Suprapubic skin (tissue), 4 donors: ENCODE results near the gene FBRSL1. TPM values are rescaled to one million over a fixed set of nuclear protein-coding genes. Genes with fewer than 3 reads are reported as not detected.
"Not testable (repeated sequence)": the region's sequence is repeated elsewhere in the genome, so short reads cannot be mapped to it uniquely, and the experiment has no call there.

ENCODE experiments used
- DNase-seq, 2 donors: peaks; one replicate each; pipeline ENCODE4 v3.0.0-alpha.2; 2019; ENCODE audit warnings: low spot score in 2 of 2
- H3K27ac ChIP-seq: fragments of 200-600 bp; sonication (generic); one replicate; pipeline ENCODE4 v1.5.1; 2019
- H3K27me3 ChIP-seq: fragments of 200-600 bp; sonication (generic); one replicate; pipeline ENCODE4 v1.5.1; 2019
- H3K36me3 ChIP-seq: fragments of 200-600 bp; sonication (generic); one replicate; pipeline ENCODE4 v1.5.1; 2019
- H3K4me1 ChIP-seq: fragments of 200-600 bp; sonication (generic); one replicate; pipeline ENCODE4 v1.5.1; 2019
- H3K4me3 ChIP-seq: fragments of 200-600 bp; sonication (generic); one replicate; pipeline ENCODE4 v1.5.1; 2019; ENCODE audit warnings: mild to moderate bottlenecking
- H3K9me3 ChIP-seq: fragments of 200-600 bp; sonication (generic); one replicate; pipeline ENCODE4 v1.5.1; 2019
- CTCF ChIP-seq, 2 donors: fragments of 200-600 bp in 1 of 2; fragments of 450-650 bp in 1 of 2; sonication (generic) in 1 of 2; IDR thresholded peaks; one replicate each; pipeline ENCODE4 v1.5.1; 2016 to 2019; ENCODE audit warnings: antibody characterized with exemption in 2 of 2, mild to moderate bottlenecking in 1 of 2, moderate library complexity in 1 of 2
- EP300 ChIP-seq: sonication (generic); formaldehyde crosslinking; IDR thresholded peaks from one replicate; pipeline ENCODE4 v1.6.1; 2017; ENCODE audit warnings: antibody characterized with exemption
- POLR2A ChIP-seq, 2 donors: fragments of 450-650 bp; IDR thresholded peaks; one replicate each; pipeline ENCODE4 v1.6.1; 2017; ENCODE audit warnings: antibody characterized with exemption in 2 of 2, mild to moderate bottlenecking in 2 of 2, moderate library complexity in 2 of 2
- POLR2AphosphoS5 ChIP-seq, 3 donors: sonication (generic); formaldehyde crosslinking; IDR thresholded peaks; one replicate each; pipeline ENCODE4 v1.6.1; 2017; ENCODE audit warnings: antibody characterized with exemption in 3 of 3
- WGBS: methylation state at CpG from one replicate; pipeline ENCODE4 v1.1.5; 2018; 5-methylcytosine and 5-hydroxymethylcytosine counted together
- total RNA-seq, 4 donors: library from RNA; depleted of rRNA; stranded (reverse); fragments of >200 nt; gene quantifications; one replicate each; pipeline ENCODE4 v1.1.0, GENCODE V29; 2016

FBRSL1 gene
- total RNA-seq, 4 donors from 2014 or later, result 26.0 to 33.7 (median 27.2) TPM

- no peak for DNase-seq
- H3K4me3 ChIP-seq, result no peak overlapping the region
- H3K4me1 ChIP-seq, result no peaks in the 10 kb centered on the region
- no peaks in the 10 kb centered on the region for H3K36me3 ChIP-seq
- no peak for TF ChIP-seq POLR2A (IDR thresholded peaks at IDR 0.05)
- no peak for TF ChIP-seq EP300
- TF ChIP-seq CTCF (IDR thresholded peaks at IDR 0.05), result no peak
- TF ChIP-seq POLR2AphosphoS5 (IDR thresholded peaks at IDR 0.05), result no peak
- WGBS, result 76% methylated on average over 26 of the region's 28 CpGs
- peaks cover 55% of the 10 kb centered on the region for H3K27me3 ChIP-seq
- no peaks in the 10 kb centered on the region for H3K9me3 ChIP-seq
- H3K27ac ChIP-seq, result no peak overlapping the region
Observed at GRCh38 chr12:132458846-132459641, 30.9 kb upstream of the FBRSL1 start.

- Histone ChIP-seq H3K36me3 (no peaks in the 10 kb centered on the region), H3K4me3 (no peak overlapping the region), H3K27ac (no peak overlapping the region), H3K4me1 (no peaks in the 10 kb centered on the region), H3K27me3 (peaks cover 50% of the 10 kb centered on the region), H3K9me3 (no peaks in the 10 kb centered on the region)
- TF ChIP-seq POLR2A (IDR thresholded peaks at IDR 0.05) (no peak), EP300 (no peak), CTCF (IDR thresholded peaks at IDR 0.05) (no peak), POLR2AphosphoS5 (IDR thresholded peaks at IDR 0.05) (no peak)
- no peak for DNase-seq
- WGBS, result 75% methylated on average over 13 of the region's 13 CpGs
Observed at GRCh38 chr12:132460571-132460970, 29.4 kb upstream of the FBRSL1 start.

GRCh38 chr12:132461526-132461925 is 28.4 kb upstream of the FBRSL1 start:
- H3K27ac ChIP-seq, result no peak overlapping the region
- H3K27me3 ChIP-seq, result peaks cover 58% of the 10 kb centered on the region
- TF ChIP-seq POLR2A (IDR thresholded peaks at IDR 0.05) (no peak), POLR2AphosphoS5 (IDR thresholded peaks at IDR 0.05) (no peak), EP300 (no peak), CTCF (IDR thresholded peaks at IDR 0.05) (no peak)
- DNase-seq, result no peak
- H3K4me3 ChIP-seq, result no peak overlapping the region
- no peaks in the 10 kb centered on the region for H3K9me3 ChIP-seq
- H3K36me3 ChIP-seq, result no peaks in the 10 kb centered on the region
- WGBS, result 83% methylated on average over 9 of the region's 10 CpGs
- H3K4me1 ChIP-seq, result no peaks in the 10 kb centered on the region

GRCh38 chr12:132462788-132463187 is 27.2 kb upstream of the FBRSL1 start:
- Histone ChIP-seq H3K27ac (no peak overlapping the region), H3K4me3 (no peak overlapping the region), H3K36me3 (no peaks in the 10 kb centered on the region), H3K4me1 (no peaks in the 10 kb centered on the region), H3K27me3 (peaks cover 61% of the 10 kb centered on the region), H3K9me3 (no peaks in the 10 kb centered on the region)
- DNase-seq, result no peak
- TF ChIP-seq POLR2AphosphoS5 (IDR thresholded peaks at IDR 0.05), result no peak
- TF ChIP-seq CTCF (IDR thresholded peaks at IDR 0.05), result no peak
- TF ChIP-seq POLR2A (IDR thresholded peaks at IDR 0.05), result no peak
- TF ChIP-seq EP300, result no peak
- 75% methylated on average over 5 of the region's 5 CpGs for WGBS

GRCh38 chr12:132463284-132463924 is 26.5 kb upstream of the FBRSL1 start:
- not testable (repeated sequence) for H3K4me1 ChIP-seq, DNase-seq, H3K9me3 ChIP-seq, H3K4me3 ChIP-seq, H3K27ac ChIP-seq, H3K36me3 ChIP-seq
- peaks cover 62% of the 10 kb centered on the region for H3K27me3 ChIP-seq

- DNase-seq, result not testable (repeated sequence)
Observed at GRCh38 chr12:132464304-132464703, 25.6 kb upstream of the FBRSL1 start.

More at GRCh38 chr12:132464304-132464703, 25.6 kb upstream of the FBRSL1 start:
- not testable (repeated sequence) for H3K4me1 ChIP-seq, H3K36me3 ChIP-seq, H3K9me3 ChIP-seq, H3K4me3 ChIP-seq, H3K27ac ChIP-seq
- WGBS, result 62% methylated on average over 5 of the region's 5 CpGs
- peaks cover 59% of the 10 kb centered on the region for H3K27me3 ChIP-seq
